Measurements from ENCODE around the gene EIF3A.

DNA sequence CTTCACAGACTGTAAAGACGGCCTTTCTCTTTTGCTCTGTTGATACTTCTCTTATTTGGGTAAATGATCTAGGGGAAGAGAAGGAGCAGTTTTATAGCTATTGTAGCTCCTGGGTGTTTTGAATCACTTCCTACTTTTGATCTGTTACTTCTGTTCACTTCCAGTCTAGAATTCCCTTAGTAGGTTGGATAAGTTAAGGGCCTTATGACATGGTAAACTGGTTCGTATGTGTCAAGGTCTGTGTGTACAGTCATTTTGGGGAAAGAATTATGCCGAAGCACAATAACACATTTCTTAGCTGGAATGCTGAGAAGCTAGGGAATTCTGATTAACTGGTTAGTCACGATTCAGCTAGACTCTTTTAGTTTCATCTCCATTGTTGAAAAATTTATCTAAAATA, 31.4 kb upstream of the EIF3A start:
- TF ChIP-seq, protein P1, sequence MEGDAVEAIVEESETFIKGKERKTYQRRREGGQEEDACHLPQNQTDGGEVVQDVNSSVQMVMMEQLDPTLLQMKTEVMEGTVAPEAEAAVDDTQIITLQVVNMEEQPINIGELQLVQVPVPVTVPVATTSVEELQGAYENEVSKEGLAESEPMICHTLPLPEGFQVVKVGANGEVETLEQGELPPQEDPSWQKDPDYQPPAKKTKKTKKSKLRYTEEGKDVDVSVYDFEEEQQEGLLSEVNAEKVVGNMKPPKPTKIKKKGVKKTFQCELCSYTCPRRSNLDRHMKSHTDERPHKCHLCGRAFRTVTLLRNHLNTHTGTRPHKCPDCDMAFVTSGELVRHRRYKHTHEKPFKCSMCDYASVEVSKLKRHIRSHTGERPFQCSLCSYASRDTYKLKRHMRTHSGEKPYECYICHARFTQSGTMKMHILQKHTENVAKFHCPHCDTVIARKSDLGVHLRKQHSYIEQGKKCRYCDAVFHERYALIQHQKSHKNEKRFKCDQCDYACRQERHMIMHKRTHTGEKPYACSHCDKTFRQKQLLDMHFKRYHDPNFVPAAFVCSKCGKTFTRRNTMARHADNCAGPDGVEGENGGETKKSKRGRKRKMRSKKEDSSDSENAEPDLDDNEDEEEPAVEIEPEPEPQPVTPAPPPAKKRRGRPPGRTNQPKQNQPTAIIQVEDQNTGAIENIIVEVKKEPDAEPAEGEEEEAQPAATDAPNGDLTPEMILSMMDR (IDR thresholded peaks at IDR 0.05) = no peak
- TF ChIP-seq POLR2A (IDR thresholded peaks at IDR 0.05) = no peak
